HG03039 (cell line): ENCODE data around the gene KRT7.

Experiments
- ATAC-seq: cut with Tn5 transposase; IDR thresholded peaks from one replicate; pipeline ENCODE4 v1.9.1; 2021; ENCODE audit warnings: mild to moderate bottlenecking, moderate library complexity; ENCODE audit not compliant: unreplicated experiment

The KRT7 gene

DNA sequence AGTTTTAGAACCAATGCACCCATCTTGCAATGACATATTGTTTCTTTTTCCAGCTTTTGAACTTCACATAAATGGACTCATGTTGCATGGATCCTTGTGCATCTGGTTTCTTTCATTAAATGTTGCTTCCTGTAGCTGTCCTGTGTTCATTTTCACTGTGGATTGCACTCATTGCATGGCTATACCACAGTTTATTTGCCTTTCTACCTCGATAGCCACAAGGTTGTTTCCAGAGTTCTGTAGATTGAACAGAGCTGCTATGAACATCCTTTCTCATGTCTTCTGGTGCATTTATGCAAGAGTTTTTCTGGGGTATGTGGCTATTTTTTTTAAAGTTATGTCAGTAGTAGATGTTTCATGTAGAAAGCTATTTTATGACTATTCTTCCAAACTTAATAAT is 61.8 kb downstream of the KRT7 start:
- no peak for ATAC-seq

DNA sequence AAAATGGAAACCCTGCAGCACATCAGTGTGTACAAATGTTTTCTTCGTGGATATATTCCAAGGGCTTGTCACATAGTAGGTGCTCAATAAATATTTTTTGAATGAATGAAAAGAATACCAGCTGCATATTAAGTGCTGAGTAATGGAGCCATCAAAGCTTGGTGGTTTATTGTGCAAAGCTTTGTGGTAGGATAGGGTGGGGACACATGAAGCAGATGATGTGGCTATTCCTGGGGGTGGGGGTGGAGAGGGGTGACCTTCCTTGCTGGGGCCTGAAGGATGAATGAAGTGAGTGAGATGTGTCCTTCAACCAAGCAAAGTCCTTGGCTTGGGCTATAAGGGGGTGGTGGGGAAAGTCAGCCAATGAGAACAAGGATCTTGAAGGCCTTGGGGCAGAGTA is 62.6 kb downstream of the KRT7 start:
- no peak for ATAC-seq

DNA sequence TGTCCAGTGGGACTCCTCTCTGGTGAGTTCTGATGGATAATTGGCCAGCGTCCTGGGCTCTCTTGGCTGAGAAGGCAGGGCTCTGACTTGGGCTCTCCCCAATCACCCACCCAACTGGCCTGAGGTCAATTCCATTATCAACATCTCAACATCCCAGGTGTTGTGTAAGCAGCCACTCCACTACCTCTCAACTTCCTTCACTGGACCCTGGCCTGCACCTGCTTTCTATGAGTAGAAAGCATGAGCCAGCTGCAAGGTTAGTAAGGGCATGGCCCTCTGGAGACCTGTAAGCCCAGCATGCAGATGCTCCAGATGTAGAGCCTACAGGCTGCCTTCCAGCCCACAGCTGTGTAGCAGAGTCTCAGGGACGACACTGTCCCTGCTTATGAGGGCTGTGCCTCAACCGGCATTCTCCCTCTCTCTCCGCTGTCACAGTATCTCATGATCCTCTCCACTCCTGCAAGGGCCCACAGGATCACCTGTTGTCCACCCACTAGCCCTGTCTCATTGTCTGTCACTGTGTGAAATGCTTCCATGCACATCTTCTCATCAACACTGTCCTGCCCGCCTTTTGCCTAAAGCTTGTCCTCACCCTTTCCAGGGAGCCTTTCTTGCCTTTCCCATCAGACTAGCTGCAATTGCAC is 63.7 kb downstream of the KRT7 start:
- no peak for ATAC-seq
